ENCODE results near the gene ARPC2. TPM values are rescaled to one million over a fixed set of nuclear protein-coding genes. Genes with fewer than 3 reads are reported as not detected.

ARPC2 gene
- total and polyA plus RNA-seq, 10 of the 15 experiments (the other 5 are each of a cell fraction or from before 2014, with no cell fraction given): 440 to 980 (median 709) TPM

- TF ChIP-seq ZBTB40 (IDR thresholded peaks at IDR 0.05; ENCODE audit: borderline replicate concordance) (no peak), CBX5 (IDR thresholded peaks at IDR 0.05; ENCODE audit: low read depth) (no peak), YY1 (IDR thresholded peaks at IDR 0.05; ENCODE audit: low read depth, low read length) (peak; percentile 70), CREB1 (IDR thresholded peaks at IDR 0.05; ENCODE audit: low read depth) (no peak), ETV6 (conservative IDR thresholded peaks at IDR 0.05 in 1 of 2, IDR thresholded peaks at IDR 0.05 in 1 of 2; ENCODE audit: borderline replicate concordance in 1 of 2, low read depth in 1 of 2) (no peak), DPF2 (IDR thresholded peaks at IDR 0.05) (peak; percentile 21; the same call in 1 of the 2 replicates), SPI1 (IDR thresholded peaks at IDR 0.05; ENCODE audit: borderline replicate concordance, insufficient read depth, low read depth, low read length) (no peak), ATF7 (IDR thresholded peaks at IDR 0.05; ENCODE audit: low read depth) (peak; percentile 41; the same call in 1 of the 2 replicates), POLR2AphosphoS5 (IDR thresholded peaks at IDR 0.05; ENCODE audit: low read length) (no peak), BMI1 (IDR thresholded peaks at IDR 0.05; ENCODE audit: borderline replicate concordance) (no peak), CBFB (IDR thresholded peaks at IDR 0.05; ENCODE audit: low read depth) (no peak), POLR2AphosphoS2 (IDR thresholded peaks at IDR 0.05; ENCODE audit: low read depth, low read length) (no peak), NBN (IDR thresholded peaks at IDR 0.05) (peak; percentile 85), RAD21 (IDR thresholded peaks at IDR 0.05; ENCODE audit: insufficient read depth, low read depth, low read length) (peak; percentile 97), CHD4 (IDR thresholded peaks at IDR 0.05) (no peak), MXI1 (IDR thresholded peaks at IDR 0.05; ENCODE audit: low read depth, low read length) (no peak), NFYB (IDR thresholded peaks at IDR 0.05; ENCODE audit: insufficient read depth, low read depth, low read length) (no peak), FOXM1 (IDR thresholded peaks at IDR 0.05; ENCODE audit: low read depth, low read length) (no peak), IRF5 (IDR thresholded peaks at IDR 0.05; ENCODE audit: borderline replicate concordance) (no peak), E2F8 (IDR thresholded peaks at IDR 0.05; ENCODE audit: low read depth, partially characterized antibody) (no peak), ZZZ3 (IDR thresholded peaks at IDR 0.05; ENCODE audit: control insufficient read depth, insufficient read length, low read depth) (no peak), IKZF2 (IDR thresholded peaks at IDR 0.05) (no peak), MAX (IDR thresholded peaks at IDR 0.05; ENCODE audit: low read depth, low read length) (no peak), CHD1 (IDR thresholded peaks at IDR 0.05; ENCODE audit: low read depth, low read length) (no peak)
These were observed 84.3 kb downstream of the ARPC2 start (continued) for GRCh38 chr2:218301176-218301819.

All from GM12878 (cell line).